Tibial artery (tissue), 4 donors: Measurements from ENCODE around the gene NDST3.

Experiments used
- DNase-seq, 2 donors: peaks; one replicate each; pipeline ENCODE4 v3.0.0-alpha.2; 2019
- H3K27ac ChIP-seq, 2 donors: fragments of 200-600 bp; sonication (generic) in 1 of 2; 1 replicate in 1 of 2; 2 replicates in 1 of 2; pipeline ENCODE4 v1.5.1; 2018 to 2019; ENCODE audit warnings: mild to moderate bottlenecking in 1 of 2
- H3K27me3 ChIP-seq, 2 donors: fragments of 200-600 bp; sonication (generic) in 1 of 2; one replicate each; pipeline versions ENCODE4 v1.5.1 to v1.6.0; 2016 to 2019
- H3K36me3 ChIP-seq, 3 donors: fragments of 200-600 bp; sonication (generic) in 2 of 3; one replicate each; pipeline ENCODE4 v1.5.1; 2016 to 2019; ENCODE audit warnings: mild to moderate bottlenecking in 2 of 3
- H3K4me1 ChIP-seq, 4 donors: fragments of 200-600 bp; sonication (generic) in 2 of 4; 1 replicate in 3 of 4; 2 replicates in 1 of 4; pipeline ENCODE4 v1.5.1; 2016 to 2019
- H3K4me3 ChIP-seq, 2 donors: fragments of 200-600 bp; sonication (generic) in 1 of 2; 1 replicate in 1 of 2; 2 replicates in 1 of 2; pipeline ENCODE4 v1.5.1; 2018 to 2019; ENCODE audit warnings: mild to moderate bottlenecking in 2 of 2
- H3K9me3 ChIP-seq, 3 donors: fragments of 200-600 bp; sonication (generic) in 1 of 3; one replicate each; pipeline ENCODE4 v1.5.1; 2016 to 2019
- intact Hi-C: fragments of 100-400 bp; cut with DNase I; formaldehyde crosslinking; loops from one replicate; pipeline ENCODE4 v1.15.0; 2023; ENCODE audit warnings: low total_unique reads
- TF ChIP-seq, protein P1 (sequence below), 2 experiments: fragments of 200-600 bp in 1 of 2; fragments of 450-650 bp in 1 of 2; IDR thresholded peaks; one replicate each; pipeline ENCODE4 v1.5.1; 2017 to 2019; ENCODE audit warnings: antibody characterized with exemption in 2 of 2, mild to moderate bottlenecking in 1 of 2, moderate library complexity in 1 of 2

NDST3 gene

GRCh38 chr4:118280501-118281218, 246.4 kb downstream of the NDST3 start:
- Histone ChIP-seq H3K27me3 (no peaks in the 10 kb centered on the region), H3K36me3 (peaks cover 0 to 6% (median 0%) of the 10 kb centered on the region in 3 donors), H3K4me3 (no peak overlapping the region), H3K9me3 (no peaks in the 10 kb centered on the region), H3K27ac (peak overlapping the region in 1 of 2 donors; percentile 94), H3K4me1 (peaks cover 0 to 23% (median 12%) of the 10 kb centered on the region in 4 donors)
- intact Hi-C loops, result no loop called here
- no peak for DNase-seq
- TF ChIP-seq, protein P1, sequence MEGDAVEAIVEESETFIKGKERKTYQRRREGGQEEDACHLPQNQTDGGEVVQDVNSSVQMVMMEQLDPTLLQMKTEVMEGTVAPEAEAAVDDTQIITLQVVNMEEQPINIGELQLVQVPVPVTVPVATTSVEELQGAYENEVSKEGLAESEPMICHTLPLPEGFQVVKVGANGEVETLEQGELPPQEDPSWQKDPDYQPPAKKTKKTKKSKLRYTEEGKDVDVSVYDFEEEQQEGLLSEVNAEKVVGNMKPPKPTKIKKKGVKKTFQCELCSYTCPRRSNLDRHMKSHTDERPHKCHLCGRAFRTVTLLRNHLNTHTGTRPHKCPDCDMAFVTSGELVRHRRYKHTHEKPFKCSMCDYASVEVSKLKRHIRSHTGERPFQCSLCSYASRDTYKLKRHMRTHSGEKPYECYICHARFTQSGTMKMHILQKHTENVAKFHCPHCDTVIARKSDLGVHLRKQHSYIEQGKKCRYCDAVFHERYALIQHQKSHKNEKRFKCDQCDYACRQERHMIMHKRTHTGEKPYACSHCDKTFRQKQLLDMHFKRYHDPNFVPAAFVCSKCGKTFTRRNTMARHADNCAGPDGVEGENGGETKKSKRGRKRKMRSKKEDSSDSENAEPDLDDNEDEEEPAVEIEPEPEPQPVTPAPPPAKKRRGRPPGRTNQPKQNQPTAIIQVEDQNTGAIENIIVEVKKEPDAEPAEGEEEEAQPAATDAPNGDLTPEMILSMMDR (IDR thresholded peaks at IDR 0.05), result peak; percentile 9 to 32

DNA sequence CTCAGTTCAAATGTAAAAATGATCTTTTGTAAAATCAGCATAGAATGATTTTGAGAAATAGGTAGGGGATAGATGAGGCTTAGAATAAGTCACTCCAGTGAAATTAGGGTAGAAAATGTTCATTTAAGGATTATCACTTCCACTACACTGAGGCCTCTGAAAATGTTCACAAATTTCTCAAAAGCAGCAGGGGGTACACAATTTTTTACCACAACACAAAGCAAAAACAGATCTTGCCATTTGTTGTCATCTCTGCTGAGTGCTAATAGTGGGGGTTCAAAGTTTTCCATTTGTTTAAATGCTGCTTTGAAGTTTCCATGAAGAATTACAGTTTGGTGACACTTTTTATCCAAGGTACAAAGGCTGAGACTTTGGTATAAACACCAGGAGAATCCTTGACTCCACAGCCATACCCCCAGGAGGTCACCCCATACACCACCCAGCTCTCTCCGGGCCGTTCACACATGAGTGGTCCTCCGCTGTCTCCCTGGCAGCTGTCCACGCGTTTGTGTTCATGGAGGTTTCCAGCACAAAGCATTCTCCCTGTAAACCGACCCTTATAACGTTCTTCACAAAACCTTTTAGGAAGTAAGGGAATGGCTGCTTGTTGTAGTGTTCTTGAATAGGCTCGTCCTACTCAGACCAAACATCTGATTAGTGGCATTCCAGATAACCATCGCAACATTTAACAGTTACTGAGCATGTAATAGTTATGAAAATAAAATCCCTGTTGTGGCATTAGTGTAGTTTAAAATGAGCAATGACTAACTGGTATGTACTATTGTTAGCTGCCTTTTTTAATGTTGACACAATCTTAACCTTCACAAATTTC, 247.5 kb downstream of the NDST3 start:
- Histone ChIP-seq H3K4me1 (peaks cover 0 to 23% (median 12%) of the 10 kb centered on the region in 4 donors), H3K27ac (no peak overlapping the region), H3K27me3 (no peaks in the 10 kb centered on the region), H3K9me3 (no peaks in the 10 kb centered on the region), H3K36me3 (peaks cover 0 to 6% (median 0%) of the 10 kb centered on the region in 3 donors), H3K4me3 (no peak overlapping the region)
- TF ChIP-seq, protein P1 (IDR thresholded peaks at IDR 0.05), result no peak
- intact Hi-C loops, result no loop called here
- no peak for DNase-seq

DNA sequence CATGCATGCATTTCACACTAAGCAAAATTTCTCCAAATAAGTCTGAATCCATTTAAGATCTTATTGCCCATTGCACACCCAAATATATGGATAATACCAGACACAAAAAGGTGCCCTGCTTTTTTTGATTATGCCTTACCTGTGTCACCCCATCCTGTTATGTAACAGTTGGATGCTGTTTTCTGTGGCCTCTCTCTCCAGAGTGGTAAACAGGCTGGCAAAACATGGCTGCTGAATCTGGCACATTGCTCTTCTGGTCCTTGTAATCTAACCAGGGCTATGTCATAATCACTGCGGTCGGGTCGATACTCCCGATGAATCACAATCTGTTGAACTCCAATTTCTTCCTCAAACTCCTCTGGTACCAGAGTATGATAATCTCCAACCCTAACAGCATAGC, 248.4 kb downstream of the NDST3 start:
- Histone ChIP-seq H3K4me3 (no peak overlapping the region), H3K36me3 (peaks cover 0 to 6% (median 0%) of the 10 kb centered on the region in 3 donors), H3K9me3 (no peaks in the 10 kb centered on the region), H3K27me3 (no peaks in the 10 kb centered on the region), H3K27ac (no peak overlapping the region), H3K4me1 (peaks cover 0 to 23% (median 12%) of the 10 kb centered on the region in 4 donors)
- DNase-seq, result no peak
- TF ChIP-seq, protein P1 (IDR thresholded peaks at IDR 0.05), result no peak
- intact Hi-C loops, result no loop called here

DNA sequence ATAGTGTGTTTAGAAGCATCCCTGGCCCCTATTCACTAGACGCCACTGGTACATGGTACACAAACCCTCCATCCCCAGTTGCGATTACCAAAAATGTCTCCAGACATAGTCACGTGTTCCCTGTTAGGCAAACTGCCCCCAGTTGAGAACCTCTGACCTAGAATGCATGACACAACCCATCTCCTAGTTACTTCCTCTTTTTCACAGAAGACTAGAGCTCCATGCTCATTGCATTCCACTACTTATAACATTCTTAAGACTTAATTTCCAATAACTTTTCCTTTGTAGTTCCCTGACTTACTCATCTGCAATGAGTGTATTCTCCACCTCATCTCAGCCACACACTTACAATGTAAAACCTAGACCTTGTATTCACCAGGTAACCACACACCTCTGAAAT, 249.9 kb downstream of the NDST3 start:
- Histone ChIP-seq H3K9me3 (no peaks in the 10 kb centered on the region), H3K27me3 (no peaks in the 10 kb centered on the region), H3K4me3 (no peak overlapping the region), H3K27ac (no peak overlapping the region), H3K4me1 (peaks cover 0 to 22% (median 10%) of the 10 kb centered on the region in 4 donors), H3K36me3 (peaks cover 0 to 6% (median 0%) of the 10 kb centered on the region in 3 donors)
- intact Hi-C loops, result no loop called here
- no peak for DNase-seq
- TF ChIP-seq, protein P1 (IDR thresholded peaks at IDR 0.05), result no peak

DNA sequence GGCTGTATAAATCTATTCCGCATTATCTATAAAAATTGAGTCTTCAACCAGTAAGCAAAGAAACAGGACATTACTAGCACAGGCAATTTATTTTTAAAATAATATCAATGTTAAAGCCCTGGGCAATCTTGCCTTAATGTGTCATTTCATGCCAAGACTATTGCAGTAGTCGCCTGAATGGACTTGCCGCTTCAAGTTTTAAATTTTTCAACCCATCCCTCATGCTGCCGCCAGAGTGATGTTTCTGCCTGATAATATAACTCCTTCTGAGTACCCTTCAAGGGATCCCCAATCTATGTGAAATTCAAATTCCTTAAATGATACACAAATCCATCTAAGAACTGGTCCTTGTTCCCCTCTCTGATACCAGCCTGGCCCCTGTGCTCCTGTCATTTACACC, 251.6 kb downstream of the NDST3 start:
- no peaks in the 10 kb centered on the region for H3K27me3 ChIP-seq
- peaks cover 0 to 6% (median 0%) of the 10 kb centered on the region in 3 donors for H3K36me3 ChIP-seq
- no peak for DNase-seq
- intact Hi-C loops, result no loop called here
- no peaks in the 10 kb centered on the region for H3K9me3 ChIP-seq
- TF ChIP-seq, protein P1 (IDR thresholded peaks at IDR 0.05), result no peak
- H3K4me1 ChIP-seq, result peaks cover 0 to 4% (median 2%) of the 10 kb centered on the region in 4 donors
- H3K27ac ChIP-seq, result no peak overlapping the region
- no peak overlapping the region for H3K4me3 ChIP-seq
